ENCODE data around the gene FKBP15.
"Not testable (repeated sequence)": the region's sequence is repeated elsewhere in the genome, so short reads cannot be mapped to it uniquely, and the experiment has no call there.

The FKBP15 gene

DNA sequence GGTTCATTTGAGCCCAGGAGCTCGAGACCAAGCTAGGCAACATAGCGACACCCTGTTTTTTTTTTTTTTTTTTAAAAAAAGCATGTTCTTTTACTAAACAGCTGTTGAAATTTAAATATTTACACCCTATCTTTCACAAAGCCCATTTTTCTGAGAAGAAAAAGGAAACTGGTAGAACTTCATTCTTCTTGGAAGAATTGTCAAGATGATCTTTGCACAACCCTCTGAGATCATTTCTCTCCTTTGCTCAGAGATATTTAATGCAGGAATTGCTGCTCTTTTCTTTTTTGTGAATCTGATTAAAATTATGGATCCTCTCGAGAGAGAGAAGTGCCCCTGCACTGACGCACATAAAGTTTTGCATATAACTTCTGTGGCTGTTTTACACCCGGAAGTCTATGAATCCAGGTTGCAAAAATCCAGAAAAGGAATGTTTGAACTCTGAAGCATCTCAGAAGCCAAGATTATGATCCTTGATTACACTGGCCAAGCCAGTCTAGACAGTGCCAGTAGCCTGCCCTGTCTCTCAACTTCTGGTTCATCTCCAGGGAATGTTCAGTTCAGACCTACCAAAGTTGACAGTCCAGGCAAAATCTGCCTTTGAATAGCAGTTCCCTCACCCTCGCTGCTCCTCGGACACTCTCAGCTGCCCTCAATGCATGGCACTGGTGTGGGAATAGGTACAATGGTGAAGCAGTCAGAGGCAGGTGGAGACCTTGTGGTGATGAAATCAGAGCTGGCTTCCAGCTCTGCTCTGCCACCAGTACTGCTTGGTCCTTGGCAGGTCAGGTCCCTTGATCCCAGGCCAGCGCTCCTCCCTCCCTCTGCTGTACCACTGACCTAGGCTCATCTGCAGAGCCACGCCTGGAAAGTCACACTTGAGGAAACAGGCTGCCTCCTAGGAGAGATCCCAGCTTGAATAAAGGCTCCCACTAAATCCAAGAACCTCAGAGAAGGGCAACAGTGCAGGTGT, 83.6 kb downstream of the FKBP15 start:
- no peak overlapping the region for H3K4me3 ChIP-seq (ENCODE audit: low read length)

DNA sequence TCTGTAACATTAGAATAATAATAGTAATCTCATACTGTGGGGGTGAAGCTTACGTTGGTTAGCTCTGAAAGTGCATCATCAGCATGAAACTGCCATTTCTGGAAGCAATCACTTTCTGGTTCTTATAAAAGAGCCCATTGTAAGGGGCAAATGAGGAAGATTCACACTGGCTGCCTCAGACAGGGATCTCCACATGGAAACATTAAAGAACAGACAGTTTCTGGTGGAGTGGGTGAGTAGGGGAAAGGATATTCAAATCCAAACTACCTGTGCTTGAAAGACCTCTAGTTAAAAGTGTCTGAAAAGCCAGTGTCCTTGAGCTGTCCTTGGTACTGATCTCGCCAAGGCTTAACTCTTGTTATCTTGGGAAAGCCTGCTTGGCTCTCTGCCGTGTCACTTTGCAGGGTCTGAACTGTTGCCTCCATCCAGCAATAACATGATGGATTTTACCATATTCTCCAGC, 89.4 kb downstream of the FKBP15 start:
- H3K4me3 ChIP-seq (ENCODE audit: low read length) = no peak overlapping the region
- TF ChIP-seq ZNF274 (IDR thresholded peaks at IDR 0.05; ENCODE audit: low read depth, low read length) = no peak

More for the DNA sequence above, 83.6 kb downstream of the FKBP15 start:
- TF ChIP-seq ZNF274 (IDR thresholded peaks at IDR 0.05; ENCODE audit: low read depth, low read length) = no peak

DNA sequence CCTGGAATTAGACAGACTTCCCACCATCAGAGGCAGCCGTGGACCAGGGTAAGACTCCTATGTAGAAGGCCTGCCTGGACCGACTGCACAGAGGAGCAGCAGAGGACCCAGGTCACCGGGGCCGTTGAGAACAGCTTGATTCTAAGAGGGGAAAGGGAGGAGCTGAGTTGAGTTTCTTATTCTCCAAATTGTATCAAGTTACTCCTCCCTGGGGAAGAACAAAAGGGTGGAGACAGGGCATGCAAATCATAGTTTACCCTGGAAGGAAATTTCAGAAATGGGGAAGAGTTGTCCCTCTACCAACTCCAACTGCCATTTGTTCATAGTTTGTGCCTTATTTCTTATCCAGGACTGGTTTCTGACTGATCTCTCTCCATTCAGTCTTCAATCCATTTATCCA, 91.2 kb downstream of the FKBP15 start:
- no peak for TF ChIP-seq ZNF274 (IDR thresholded peaks at IDR 0.05; ENCODE audit: low read depth, low read length)
- no peak overlapping the region for H3K4me3 ChIP-seq (ENCODE audit: low read length)

DNA sequence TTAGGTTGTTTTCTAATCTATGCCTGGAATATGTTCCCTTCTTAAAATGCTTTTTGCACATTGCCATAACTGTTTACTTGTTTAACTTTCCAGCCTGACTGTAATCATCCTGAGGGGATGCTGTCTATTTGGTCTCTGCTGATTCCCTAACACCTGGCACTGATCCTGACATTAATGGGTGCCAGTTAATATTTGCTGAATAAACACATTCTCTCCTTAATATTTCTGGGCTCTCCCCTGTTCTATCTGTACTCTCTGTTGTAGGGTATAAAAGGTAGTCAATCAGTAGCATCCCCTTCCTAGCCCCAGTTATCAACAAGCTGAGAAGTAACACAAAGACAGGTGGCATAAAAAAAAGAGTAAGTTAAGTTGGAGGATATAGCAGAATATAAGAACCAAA, 91.6 kb downstream of the FKBP15 start:
- no peak overlapping the region for H3K4me3 ChIP-seq (ENCODE audit: low read length)
- TF ChIP-seq ZNF274 (IDR thresholded peaks at IDR 0.05; ENCODE audit: low read depth, low read length) = no peak

DNA sequence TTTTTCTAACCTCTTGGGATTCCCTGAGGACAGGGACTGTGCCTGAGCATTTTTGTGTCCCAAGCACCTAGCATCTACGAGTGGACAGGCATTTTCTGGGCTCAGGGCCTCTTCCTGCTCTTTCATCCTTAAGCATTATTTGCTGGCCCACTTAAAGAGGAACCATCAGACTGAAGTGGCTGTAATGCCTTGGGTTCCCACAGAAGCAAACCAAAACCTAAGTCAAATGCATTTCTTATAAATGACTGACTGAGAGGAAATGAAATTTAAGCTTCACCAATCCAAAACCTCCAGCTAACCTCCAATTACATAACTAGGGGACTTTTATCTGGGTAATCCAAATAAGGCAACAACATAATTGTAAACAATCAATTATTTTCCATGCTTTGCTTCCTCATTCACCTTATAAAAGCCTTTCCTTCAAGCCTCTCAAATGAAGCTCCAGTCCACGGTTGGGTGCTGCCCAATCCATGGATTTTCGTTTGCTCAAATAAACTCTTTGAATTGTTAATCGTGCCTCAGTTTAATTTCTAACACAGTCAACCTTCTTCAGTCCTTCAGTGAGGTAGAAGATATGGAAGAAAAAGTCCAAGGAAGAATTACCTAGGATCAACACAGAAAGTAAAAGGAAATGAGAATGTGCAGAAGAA, 95.6 kb downstream of the FKBP15 start:
- no peak for TF ChIP-seq ZNF274 (IDR thresholded peaks at IDR 0.05; ENCODE audit: low read depth, low read length)
- H3K4me3 ChIP-seq (ENCODE audit: low read length) = no peak overlapping the region

DNA sequence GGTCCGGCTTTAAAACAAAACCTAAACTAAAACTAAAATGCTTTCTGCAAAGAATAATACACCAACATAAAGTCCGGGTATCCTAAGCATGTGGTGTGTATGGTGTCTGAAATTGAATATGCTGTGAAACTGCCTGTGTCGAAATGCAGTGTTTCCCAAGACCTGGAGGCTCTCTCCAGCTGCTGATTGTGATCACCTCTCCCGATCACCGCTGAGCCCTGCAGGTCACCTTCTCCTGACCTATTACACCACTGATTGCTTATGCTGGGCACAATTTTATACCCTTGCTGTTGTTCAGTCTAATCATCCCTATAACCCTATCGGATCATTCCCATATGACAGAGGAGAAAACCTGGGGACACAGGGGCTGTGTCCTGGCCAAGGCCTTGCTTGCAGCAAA, 102.2 kb downstream of the FKBP15 start:
- H3K4me3 ChIP-seq (ENCODE audit: low read length) = not testable (repeated sequence)

All from GM08714 (cell line).